Nucleus accumbens (tissue), 56 donors: ENCODE measurements around the gene MAPK8.
A peak's percentile ranks its signal among the peaks of the same experiment; 100 is the strongest.
"Not testable (repeated sequence)": the region's sequence is repeated elsewhere in the genome, so short reads cannot be mapped to it uniquely, and the experiment has no call there.

Source experiments
- DNase-seq, 56 donors: peaks; one replicate each; lab custom pipeline; 2025; lab: John Stamatoyannopoulos, UW

The MAPK8 gene

GRCh38 chr10:48332166-48332870 is 25.8 kb downstream of the MAPK8 start:
- DNase-seq: no peak

GRCh38 chr10:48332871-48333216 is 26.4 kb downstream of the MAPK8 start:
- DNase-seq: no peak

GRCh38 chr10:48333856-48334255 is 27.4 kb downstream of the MAPK8 start:
- no peak for DNase-seq

GRCh38 chr10:48335788-48336187 is 29.3 kb downstream of the MAPK8 start:
- no peak for DNase-seq

- no peak for DNase-seq
Measured at GRCh38 chr10:48336978-48337599, 30.6 kb downstream of the MAPK8 start.

- DNase-seq: no peak
Measured at GRCh38 chr10:48340734-48341133, 34.3 kb downstream of the MAPK8 start.

- no peak for DNase-seq
Measured at GRCh38 chr10:48343106-48343505, 36.6 kb downstream of the MAPK8 start.

GRCh38 chr10:48343921-48344598 is 37.6 kb downstream of the MAPK8 start:
- DNase-seq: no peak

GRCh38 chr10:48346248-48346647 is 39.8 kb downstream of the MAPK8 start:
- DNase-seq: not testable (repeated sequence)

- not testable (repeated sequence) for DNase-seq
Measured at GRCh38 chr10:48347539-48347938, 41.1 kb downstream of the MAPK8 start.

- DNase-seq: not testable (repeated sequence)
Measured at GRCh38 chr10:48347943-48348342, 41.5 kb downstream of the MAPK8 start.

- no peak for DNase-seq
Measured at GRCh38 chr10:48353246-48353645, 46.8 kb downstream of the MAPK8 start.

GRCh38 chr10:48357631-48358030 is 51.2 kb downstream of the MAPK8 start:
- DNase-seq: no peak

- no peak for DNase-seq
Measured at GRCh38 chr10:48358162-48358561, 51.7 kb downstream of the MAPK8 start.

GRCh38 chr10:48358838-48359237 is 52.4 kb downstream of the MAPK8 start:
- DNase-seq: no peak

GRCh38 chr10:48361176-48361575 is 54.7 kb downstream of the MAPK8 start:
- DNase-seq: no peak

- DNase-seq: peak in 14 of 56 donors; percentile 4 to 43 (median 14)
Measured at GRCh38 chr10:48363617-48364355, 57.3 kb downstream of the MAPK8 start.

GRCh38 chr10:48364659-48365405 is 58.4 kb downstream of the MAPK8 start:
- no peak for DNase-seq

GRCh38 chr10:48365668-48366067 is 59.2 kb downstream of the MAPK8 start:
- no peak for DNase-seq

- no peak for DNase-seq
Measured at GRCh38 chr10:48366261-48366660, 59.8 kb downstream of the MAPK8 start.
